ENCODE data around the gene FTCDNL1.

DNA sequence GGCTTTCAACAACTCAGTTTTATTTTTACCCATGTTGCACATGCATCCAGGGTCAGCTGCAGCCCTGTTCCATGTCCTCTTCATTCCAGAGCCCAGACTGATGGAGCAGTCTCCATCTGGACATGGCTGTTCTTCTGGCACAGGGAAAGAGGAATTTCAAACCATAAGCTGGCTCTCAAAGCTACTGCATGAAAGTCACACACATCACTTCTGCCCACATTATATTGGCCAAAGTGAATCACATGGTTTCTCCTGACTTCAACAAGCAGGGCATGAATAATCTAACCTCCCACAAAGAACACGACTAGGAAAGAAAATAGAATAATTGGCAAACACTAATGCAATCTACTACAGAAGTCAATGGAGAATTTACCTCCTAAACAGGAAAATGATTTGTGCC lies 94.2 kb downstream of the FTCDNL1 start:
- TF ChIP-seq POLR2A (IDR thresholded peaks at IDR 0.05; ENCODE audit: low read length), result no peak
- TF ChIP-seq GATA1 (IDR thresholded peaks at IDR 0.05; ENCODE audit: low read depth, low read length), result no peak
